ENCODE results near the gene PPP3CA.

Gene PPP3CA

DNA sequence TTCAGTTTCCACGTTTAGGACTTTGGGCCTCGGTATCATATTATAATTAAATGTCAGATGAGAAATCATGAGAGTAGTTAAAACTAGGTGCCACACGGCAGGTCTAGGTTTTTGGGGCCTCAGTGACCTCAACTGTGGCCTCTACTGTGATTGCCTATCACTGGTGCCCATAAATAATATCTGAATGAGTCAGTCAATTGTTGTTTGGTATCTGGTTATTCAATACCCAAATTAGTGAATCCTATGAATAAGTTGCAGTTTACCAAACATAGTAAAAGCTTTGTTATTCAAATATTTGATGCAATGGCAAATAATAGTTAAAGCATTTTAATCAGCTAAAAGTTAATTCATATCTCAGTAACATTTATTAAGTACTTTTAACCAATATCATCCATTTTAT lies 188.8 kb downstream of the PPP3CA start:
- Histone ChIP-seq H3K4me1 (ENCODE audit: low read depth, poor library complexity, severe bottlenecking) (no peaks in the 10 kb centered on the region), H3K27ac (no peak overlapping the region), H3K36me3 (ENCODE audit: insufficient read depth) (no peaks in the 10 kb centered on the region), H3K4me3 (IDR thresholded peaks at IDR 0.05; ENCODE audit: insufficient read depth, low read depth, low read length) (no peak overlapping the region), H2AFZ (ENCODE audit: low read depth) (no peak overlapping the region), H3K4me2 (no peak overlapping the region), H4K20me1 (ENCODE audit: insufficient read depth) (no peaks in the 10 kb centered on the region; the same call in 1 of the 2 replicates), H3K79me2 (ENCODE audit: insufficient read depth, low read depth) (no peaks in the 10 kb centered on the region), H3K9ac (no peak overlapping the region), H3K27me3 (ENCODE audit: insufficient read depth, low read depth) (no peaks in the 10 kb centered on the region)
- no peak for TF ChIP-seq CTCF (conservative IDR thresholded peaks at IDR 0.05; ENCODE audit: low read depth, low read length)

GRCh38 chr4:101158134-101158482 lies 189.2 kb downstream of the PPP3CA start:
- no peak overlapping the region for H3K4me3 ChIP-seq (IDR thresholded peaks at IDR 0.05; ENCODE audit: insufficient read depth, low read depth, low read length)
- H3K4me2 ChIP-seq = no peak overlapping the region
- H3K27ac ChIP-seq = no peak overlapping the region
- no peak overlapping the region for H2AFZ ChIP-seq (ENCODE audit: low read depth)
- H3K36me3 ChIP-seq (ENCODE audit: insufficient read depth) = no peaks in the 10 kb centered on the region
- no peaks in the 10 kb centered on the region for H3K79me2 ChIP-seq (ENCODE audit: insufficient read depth, low read depth)
- no peaks in the 10 kb centered on the region; the same call in 1 of the 2 replicates for H4K20me1 ChIP-seq (ENCODE audit: insufficient read depth)
- H3K4me1 ChIP-seq (ENCODE audit: low read depth, poor library complexity, severe bottlenecking) = no peaks in the 10 kb centered on the region
- H3K27me3 ChIP-seq (ENCODE audit: insufficient read depth, low read depth) = no peaks in the 10 kb centered on the region
- H3K9ac ChIP-seq = no peak overlapping the region
- TF ChIP-seq CTCF (conservative IDR thresholded peaks at IDR 0.05; ENCODE audit: low read depth, low read length) = no peak

DNA sequence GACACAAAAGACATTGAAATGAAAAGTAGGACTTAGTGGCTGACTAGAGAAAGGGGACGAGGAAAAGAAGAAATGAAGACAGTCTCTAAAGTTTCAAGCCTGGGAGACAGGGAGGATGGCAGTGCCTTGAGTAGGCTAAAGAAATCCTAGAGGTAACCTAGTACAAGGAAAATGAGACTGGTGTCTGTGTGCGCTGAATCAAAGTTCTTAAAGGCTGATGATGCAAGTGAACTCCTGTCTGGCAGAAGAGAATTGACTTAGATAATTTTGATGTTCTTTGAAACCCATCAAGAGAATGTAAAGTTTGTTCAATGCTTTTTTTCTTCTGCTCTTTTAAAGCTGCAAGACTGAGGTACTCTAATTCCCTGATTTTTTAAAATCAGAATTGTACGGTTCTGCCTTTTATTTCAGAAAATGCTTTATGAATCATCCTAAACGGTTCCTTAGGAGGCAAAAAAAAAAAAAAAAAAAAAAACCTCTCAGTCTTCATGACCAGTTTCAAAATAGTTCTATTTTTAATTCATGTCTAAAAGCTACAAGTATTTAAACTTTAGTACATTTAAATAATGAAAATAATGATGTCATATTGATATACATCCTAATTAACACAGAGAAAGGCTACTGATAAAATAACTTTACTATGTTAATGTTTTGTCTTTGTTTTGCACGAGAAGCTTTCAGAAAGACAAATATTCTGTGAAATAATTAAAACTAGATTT lies 189.8 kb downstream of the PPP3CA start:
- Histone ChIP-seq H3K27ac (no peak overlapping the region), H3K27me3 (ENCODE audit: insufficient read depth, low read depth) (no peaks in the 10 kb centered on the region), H3K4me2 (no peak overlapping the region), H3K9ac (no peak overlapping the region), H3K4me3 (IDR thresholded peaks at IDR 0.05; ENCODE audit: insufficient read depth, low read depth, low read length) (no peak overlapping the region), H3K4me1 (ENCODE audit: low read depth, poor library complexity, severe bottlenecking) (no peaks in the 10 kb centered on the region), H2AFZ (ENCODE audit: low read depth) (no peak overlapping the region), H4K20me1 (ENCODE audit: insufficient read depth) (no peaks in the 10 kb centered on the region; the same call in 1 of the 2 replicates), H3K36me3 (ENCODE audit: insufficient read depth) (no peaks in the 10 kb centered on the region), H3K79me2 (ENCODE audit: insufficient read depth, low read depth) (no peaks in the 10 kb centered on the region)
- TF ChIP-seq CTCF (conservative IDR thresholded peaks at IDR 0.05; ENCODE audit: low read depth, low read length) = no peak

GRCh38 chr4:101156619-101157310 lies 190.6 kb downstream of the PPP3CA start:
- no peak overlapping the region for H2AFZ ChIP-seq (ENCODE audit: low read depth)
- no peaks in the 10 kb centered on the region for H3K4me1 ChIP-seq (ENCODE audit: low read depth, poor library complexity, severe bottlenecking)
- H3K27ac ChIP-seq = no peak overlapping the region
- H3K4me2 ChIP-seq = no peak overlapping the region
- H3K4me3 ChIP-seq (IDR thresholded peaks at IDR 0.05; ENCODE audit: insufficient read depth, low read depth, low read length) = no peak overlapping the region
- H3K36me3 ChIP-seq (ENCODE audit: insufficient read depth) = no peaks in the 10 kb centered on the region
- H4K20me1 ChIP-seq (ENCODE audit: insufficient read depth) = no peaks in the 10 kb centered on the region; the same call in 1 of the 2 replicates
- H3K9ac ChIP-seq = no peak overlapping the region
- no peaks in the 10 kb centered on the region for H3K27me3 ChIP-seq (ENCODE audit: insufficient read depth, low read depth)
- no peaks in the 10 kb centered on the region for H3K79me2 ChIP-seq (ENCODE audit: insufficient read depth, low read depth)
- no peak for TF ChIP-seq CTCF (conservative IDR thresholded peaks at IDR 0.05; ENCODE audit: low read depth, low read length)

All from KMS-11 (cell line).